Osteocyte (in vitro differentiated cells): ENCODE data around the gene MRPS2. TPM values are rescaled to one million over a fixed set of nuclear protein-coding genes. Genes with fewer than 3 reads are reported as not detected.
"Not testable (repeated sequence)": the region's sequence is repeated elsewhere in the genome, so short reads cannot be mapped to it uniquely, and the experiment has no call there.

Source experiments
- DNase-seq: peaks from one replicate; pipeline ENCODE4 v3.0.0; 2021; ENCODE audit warnings: mixed read lengths; ENCODE audit not compliant: unreplicated experiment; ENCODE audit errors: extremely low spot score
- H3K27ac Mint-ChIP-seq: one replicate; pipeline ENCODE4 v1.8.0; 2021; ENCODE audit warnings: mild to moderate bottlenecking, mixed read lengths; ENCODE audit not compliant: unreplicated experiment
- H3K27me3 Mint-ChIP-seq: one replicate; pipeline ENCODE4 v1.8.0; 2021; ENCODE audit warnings: mixed read lengths; ENCODE audit not compliant: unreplicated experiment
- H3K36me3 Mint-ChIP-seq: one replicate; pipeline ENCODE4 v1.8.0; 2021; ENCODE audit warnings: mixed read lengths; ENCODE audit not compliant: unreplicated experiment
- H3K4me1 Mint-ChIP-seq: one replicate; pipeline ENCODE4 v1.8.0; 2021; ENCODE audit warnings: mixed read lengths; ENCODE audit not compliant: unreplicated experiment
- H3K4me3 Mint-ChIP-seq: one replicate; pipeline ENCODE4 v1.8.0; 2021; ENCODE audit warnings: mild to moderate bottlenecking, moderate library complexity, mixed read lengths; ENCODE audit not compliant: unreplicated experiment
- H3K9me3 Mint-ChIP-seq: one replicate; pipeline ENCODE4 v1.8.0; 2021; ENCODE audit warnings: mixed read lengths; ENCODE audit not compliant: unreplicated experiment
- CTCF ChIP-seq: fragments of 200-600 bp; sonication (generic); IDR thresholded peaks from 2 replicates; pipeline ENCODE4 v1.5.0; 2021; ENCODE audit warnings: antibody characterized with exemption, mild to moderate bottlenecking, moderate library complexity
- total RNA-seq: library from RNA; stranded (reverse); gene quantifications from 2 replicates; pipeline ENCODE4 v1.2.1, GENCODE V29; 2021

Gene MRPS2
- total RNA-seq, 1 donor from 2014 or later = 33.4 TPM

GRCh38 chr9:135531096-135531495 lies 30.6 kb downstream of the MRPS2 start:
- no peak overlapping the region for H3K4me3 Mint-ChIP-seq
- H3K27me3 Mint-ChIP-seq = no peaks in the 10 kb centered on the region
- no peak overlapping the region for H3K27ac Mint-ChIP-seq
- TF ChIP-seq CTCF = no peak
- peak; percentile 81 for DNase-seq
- H3K36me3 Mint-ChIP-seq = no peaks in the 10 kb centered on the region
- H3K4me1 Mint-ChIP-seq = no peaks in the 10 kb centered on the region
- no peaks in the 10 kb centered on the region for H3K9me3 Mint-ChIP-seq

GRCh38 chr9:135533113-135533512 lies 32.6 kb downstream of the MRPS2 start:
- no peak overlapping the region for H3K27ac Mint-ChIP-seq
- peaks cover 4% of the 10 kb centered on the region for H3K27me3 Mint-ChIP-seq
- no peak overlapping the region for H3K4me3 Mint-ChIP-seq
- H3K4me1 Mint-ChIP-seq = no peaks in the 10 kb centered on the region
- H3K9me3 Mint-ChIP-seq = no peaks in the 10 kb centered on the region
- no peak for DNase-seq
- TF ChIP-seq CTCF = no peak
- no peaks in the 10 kb centered on the region for H3K36me3 Mint-ChIP-seq

GRCh38 chr9:135533674-135534073 lies 33.2 kb downstream of the MRPS2 start:
- H3K36me3 Mint-ChIP-seq = no peaks in the 10 kb centered on the region
- no peak for TF ChIP-seq CTCF
- no peak overlapping the region for H3K4me3 Mint-ChIP-seq
- peaks cover 8% of the 10 kb centered on the region for H3K27me3 Mint-ChIP-seq
- H3K4me1 Mint-ChIP-seq = no peaks in the 10 kb centered on the region
- DNase-seq = peak; percentile 79
- no peaks in the 10 kb centered on the region for H3K9me3 Mint-ChIP-seq
- H3K27ac Mint-ChIP-seq = no peak overlapping the region

GRCh38 chr9:135534192-135534711 lies 33.8 kb downstream of the MRPS2 start:
- DNase-seq, H3K27ac Mint-ChIP-seq, H3K9me3 Mint-ChIP-seq, H3K4me3 Mint-ChIP-seq, H3K36me3 Mint-ChIP-seq, H3K4me1 Mint-ChIP-seq: not testable (repeated sequence)
- peaks cover 11% of the 10 kb centered on the region for H3K27me3 Mint-ChIP-seq

GRCh38 chr9:135534826-135535225 lies 34.3 kb downstream of the MRPS2 start:
- not testable (repeated sequence) for H3K4me3 Mint-ChIP-seq, DNase-seq, H3K9me3 Mint-ChIP-seq, H3K27ac Mint-ChIP-seq, H3K4me1 Mint-ChIP-seq, H3K36me3 Mint-ChIP-seq
- H3K27me3 Mint-ChIP-seq = peaks cover 13% of the 10 kb centered on the region

- H3K9me3 Mint-ChIP-seq, H3K27ac Mint-ChIP-seq, H3K36me3 Mint-ChIP-seq, H3K4me1 Mint-ChIP-seq, H3K4me3 Mint-ChIP-seq: not testable (repeated sequence)
- peaks cover 13% of the 10 kb centered on the region for H3K27me3 Mint-ChIP-seq
- peak; percentile 75 for DNase-seq
Observed at GRCh38 chr9:135535631-135536030, 35.1 kb downstream of the MRPS2 start.

GRCh38 chr9:135536216-135536615 lies 35.7 kb downstream of the MRPS2 start:
- TF ChIP-seq CTCF = no peak
- Mint-ChIP-seq H3K36me3 (no peaks in the 10 kb centered on the region), H3K27ac (no peak overlapping the region), H3K9me3 (no peaks in the 10 kb centered on the region), H3K4me1 (no peaks in the 10 kb centered on the region), H3K4me3 (no peak overlapping the region), H3K27me3 (peaks cover 15% of the 10 kb centered on the region)
- no peak for DNase-seq

- H3K27me3 Mint-ChIP-seq = peaks cover 26% of the 10 kb centered on the region
- not testable (repeated sequence) for H3K36me3 Mint-ChIP-seq, H3K27ac Mint-ChIP-seq, H3K4me3 Mint-ChIP-seq, DNase-seq, H3K9me3 Mint-ChIP-seq, H3K4me1 Mint-ChIP-seq
Observed at GRCh38 chr9:135543262-135543894, 42.9 kb downstream of the MRPS2 start.
